Muscle of leg (tissue), 11 donors: ENCODE results near the gene ANKRD44. TPM values are rescaled to one million over a fixed set of nuclear protein-coding genes. Genes with fewer than 3 reads are reported as not detected.

Source experiments
- DNase-seq: peaks from one replicate; pipeline ENCODE4 v3.0.0; 2013
- H3K27ac ChIP-seq: one replicate; pipeline ENCODE4 v1.5.1; 2013; ENCODE audit warnings: mild to moderate bottlenecking, low read length, control low read depth
- H3K27me3 ChIP-seq: one replicate; pipeline ENCODE4 v1.6.1; 2013; ENCODE audit warnings: low read length; ENCODE audit not compliant: control insufficient read depth, insufficient read depth
- H3K36me3 ChIP-seq: one replicate; pipeline ENCODE4 v1.6.1; 2013; ENCODE audit warnings: low read length; ENCODE audit not compliant: control insufficient read depth, insufficient read depth
- H3K4me1 ChIP-seq: one replicate; pipeline ENCODE4 v1.6.1; 2013; ENCODE audit warnings: low read length; ENCODE audit not compliant: control insufficient read depth, insufficient read depth
- H3K4me3 ChIP-seq: one replicate; pipeline ENCODE4 v1.5.1; 2013; ENCODE audit warnings: low read length, control low read depth
- H3K9me3 ChIP-seq: replicated peaks from 2 replicates; pipeline ENCODE4 v1.6.1; 2013; ENCODE audit warnings: low read depth, low read length; ENCODE audit not compliant: control insufficient read depth
- WGBS: methylation state at CpG from one replicate; pipeline ENCODE4 v1.1.5; 2013; ENCODE audit warnings: missing lambda C conversion rate; ENCODE audit not compliant: insufficient coverage; 5-methylcytosine and 5-hydroxymethylcytosine counted together
- polyA plus RNA-seq, 8 donors: library from polyadenylated mRNA; unstranded; fragments of 120-200 nt; gene quantifications; one replicate each; pipeline versions ENCODE4 v1.2.1 to v1.2.3, GENCODE V29; 2013; ENCODE audit warnings: inconsistent platforms in 1 of 8, low replicate concordance in 1 of 8; ENCODE audit not compliant: insufficient read length in 8 of 8, insufficient read depth in 1 of 8
- total RNA-seq: library from RNA; stranded (reverse); fragments of 120-200 nt; gene quantifications from one replicate; pipeline ENCODE4 v1.2.4, GENCODE V29; 2013

ANKRD44 gene
- total and polyA plus RNA-seq, 9 donors: 10.6 to 26.3 (median 15.6) TPM

DNA sequence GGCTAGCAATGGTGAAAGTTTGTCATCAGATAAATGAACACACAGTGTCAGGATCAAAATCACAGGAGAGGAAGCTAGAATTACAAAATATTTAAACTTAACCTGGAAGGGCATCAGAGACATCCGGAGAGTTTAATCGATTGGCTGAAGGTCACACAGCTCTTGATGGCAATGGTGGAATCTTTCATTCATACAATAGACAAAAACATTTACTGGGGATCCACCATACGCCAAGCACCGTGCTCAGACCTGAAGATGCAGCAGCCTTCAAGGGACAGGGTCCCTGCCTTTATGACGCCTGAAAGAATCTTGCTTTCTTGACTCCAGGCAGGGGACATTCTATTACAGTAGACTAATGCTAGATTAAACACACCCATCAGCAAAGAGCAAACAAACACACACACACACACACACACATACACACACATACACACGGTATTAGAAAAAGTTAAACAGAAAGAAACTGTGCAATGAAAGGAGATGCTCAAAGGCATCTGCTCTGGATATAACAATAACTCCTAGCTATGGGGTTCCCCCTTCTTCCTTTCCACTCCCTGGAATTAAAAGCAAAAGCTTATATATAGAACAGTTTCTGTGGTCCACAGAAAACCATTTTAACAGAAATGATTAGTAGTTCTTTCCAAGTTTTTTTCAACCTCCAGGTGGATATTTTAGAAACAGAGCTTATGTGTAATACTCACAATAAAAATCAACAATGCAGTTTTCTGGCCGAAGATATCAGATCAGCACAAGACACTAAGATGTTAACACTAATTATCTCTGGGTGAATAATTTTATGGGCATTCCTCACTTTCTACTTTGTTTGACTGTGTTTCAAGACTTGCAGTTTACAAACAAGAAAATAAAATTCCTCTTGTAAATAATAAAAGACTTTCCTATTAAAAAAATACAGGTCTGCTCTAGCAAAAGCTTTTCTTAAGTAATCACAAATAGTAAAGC lies 151.7 kb downstream of the ANKRD44 start:
- Histone ChIP-seq H3K4me1 (peaks cover under 1% of the 10 kb centered on the region), H3K9me3 (peaks cover 3% of the 10 kb centered on the region), H3K36me3 (no peaks in the 10 kb centered on the region), H3K27me3 (no peaks in the 10 kb centered on the region), H3K27ac (peak overlapping the region; percentile 17), H3K4me3 (no peak overlapping the region)
- 66% methylated on average over 4 of the region's 7 CpGs for WGBS
- DNase-seq: peak; percentile 71

DNA sequence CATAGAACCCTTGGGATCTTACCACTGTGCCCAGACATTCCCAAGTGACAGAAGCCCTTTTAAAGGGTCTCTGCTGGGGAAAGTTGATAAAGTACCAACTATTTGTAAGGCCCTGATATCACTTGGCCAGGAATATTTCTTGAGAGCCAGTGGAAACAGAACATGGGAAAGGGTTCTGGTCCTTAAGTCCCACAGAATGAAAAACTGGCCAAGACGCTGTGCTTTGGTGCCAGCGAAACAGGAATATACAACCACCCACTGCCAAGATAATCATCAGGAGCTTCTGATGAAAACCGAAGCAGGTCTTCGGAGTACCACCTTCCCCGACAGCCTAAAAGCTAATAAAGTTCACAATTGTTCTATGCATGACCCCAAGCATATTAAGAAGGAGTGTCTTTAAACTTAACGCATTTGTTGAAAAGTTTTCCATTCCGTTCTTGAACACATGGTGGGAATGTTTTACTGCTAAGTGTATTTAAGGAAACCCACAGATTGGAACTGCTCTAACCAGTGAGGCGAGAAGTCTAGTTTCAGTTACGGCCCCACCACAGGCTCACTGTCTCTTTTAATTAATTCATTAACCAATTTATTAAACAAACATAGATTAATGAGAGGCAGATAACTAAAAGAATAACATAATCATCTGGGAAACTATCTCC lies 152.6 kb downstream of the ANKRD44 start:
- no peaks in the 10 kb centered on the region for H3K36me3 ChIP-seq
- no CpG with 5 or more reads among the region's 9 CpGs for WGBS
- H3K27ac ChIP-seq: peak overlapping the region; percentile 13
- H3K4me1 ChIP-seq: no peaks in the 10 kb centered on the region
- no peaks in the 10 kb centered on the region for H3K27me3 ChIP-seq
- H3K9me3 ChIP-seq: peaks cover 3% of the 10 kb centered on the region
- peak; percentile 78 for DNase-seq
- no peak overlapping the region for H3K4me3 ChIP-seq

DNA sequence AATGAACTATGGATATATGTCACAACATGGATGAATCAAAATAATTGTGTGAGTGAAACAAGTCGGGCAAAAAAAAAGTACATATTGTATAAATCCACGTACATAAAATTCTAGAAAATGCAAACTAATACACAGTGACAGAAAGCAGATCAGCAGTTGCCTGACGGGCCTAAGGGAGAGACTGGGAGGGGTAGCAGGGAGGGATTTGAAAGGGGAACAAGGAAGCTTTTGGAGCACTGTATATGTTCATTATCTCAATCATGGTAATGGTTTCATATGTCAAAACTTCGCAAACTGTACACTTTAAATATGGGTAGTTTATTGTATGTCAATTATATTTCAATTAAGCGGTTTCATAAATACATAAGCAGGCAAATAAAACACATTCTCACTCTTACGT lies 153.8 kb downstream of the ANKRD44 start:
- WGBS: no CpG with 5 or more reads among the region's 6 CpGs
- Histone ChIP-seq H3K27ac (no peak overlapping the region), H3K4me1 (no peaks in the 10 kb centered on the region), H3K9me3 (peaks cover 3% of the 10 kb centered on the region), H3K4me3 (no peak overlapping the region), H3K27me3 (no peaks in the 10 kb centered on the region), H3K36me3 (no peaks in the 10 kb centered on the region)
- DNase-seq: no peak

DNA sequence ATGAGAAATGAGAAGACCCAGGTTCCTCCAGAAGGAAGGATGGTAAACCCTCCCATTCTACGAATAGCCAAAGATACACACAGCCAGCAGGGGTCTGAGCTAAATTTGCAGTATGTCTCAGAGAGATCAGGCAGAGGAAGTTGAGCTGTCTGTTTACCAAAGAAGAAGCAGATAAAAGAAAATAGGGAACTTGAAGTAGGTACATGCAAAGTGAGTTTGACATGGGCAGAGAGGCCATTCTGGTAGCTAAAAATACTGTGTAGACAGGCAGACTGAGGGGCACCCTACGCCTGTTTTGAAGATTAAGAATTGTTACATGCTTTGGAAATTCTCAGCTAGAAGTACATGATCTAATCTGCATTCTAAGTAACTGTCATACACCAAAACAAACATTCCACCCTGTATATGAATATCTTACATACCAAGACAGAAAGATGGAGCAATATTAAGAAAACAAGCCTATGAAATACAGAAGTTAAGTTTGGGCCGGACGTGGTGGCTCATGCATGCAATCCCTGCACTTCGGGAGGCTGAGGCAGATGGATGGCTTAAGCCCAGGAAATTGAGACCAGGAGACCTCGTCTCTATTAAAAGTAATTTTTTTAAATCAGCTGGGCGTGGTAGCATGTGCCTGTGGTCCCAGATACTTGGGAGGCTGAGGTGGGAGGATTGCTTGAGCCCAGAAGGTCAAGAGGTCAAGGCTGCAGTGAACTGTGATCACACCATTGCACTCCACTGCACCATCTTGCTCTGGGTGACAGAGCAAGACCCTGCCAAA lies 157.9 kb downstream of the ANKRD44 start:
- DNase-seq: peak; percentile 46
- peaks cover 3% of the 10 kb centered on the region for H3K9me3 ChIP-seq
- H3K36me3 ChIP-seq: no peaks in the 10 kb centered on the region
- H3K4me1 ChIP-seq: no peaks in the 10 kb centered on the region
- H3K27me3 ChIP-seq: no peaks in the 10 kb centered on the region
- peak overlapping the region; percentile 29 for H3K27ac ChIP-seq
- no peak overlapping the region for H3K4me3 ChIP-seq
- WGBS: 52% methylated on average over 4 of the region's 7 CpGs

DNA sequence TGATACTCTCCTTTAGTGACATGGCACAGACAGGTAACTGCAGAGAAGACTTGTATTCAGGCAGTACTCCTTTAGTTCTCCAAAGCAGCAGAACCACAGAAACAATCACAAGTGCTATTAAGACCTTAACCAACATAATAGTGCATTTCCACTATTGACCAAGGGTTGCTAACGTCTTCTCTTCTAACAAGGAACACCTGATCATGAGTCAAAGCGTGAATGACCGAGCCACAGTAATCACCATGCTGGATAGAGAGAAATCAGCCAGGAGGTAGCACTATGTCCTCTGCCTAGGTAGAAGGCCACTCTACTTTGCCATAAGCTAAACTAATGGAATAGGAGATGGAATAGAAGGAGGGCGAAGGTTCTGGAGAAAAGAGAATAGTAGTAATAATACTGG lies 161.0 kb downstream of the ANKRD44 start:
- no peaks in the 10 kb centered on the region for H3K9me3 ChIP-seq
- WGBS: no CpG with 5 or more reads among the region's 4 CpGs
- H3K4me3 ChIP-seq: no peak overlapping the region
- no peak for DNase-seq
- no peaks in the 10 kb centered on the region for H3K36me3 ChIP-seq
- H3K27ac ChIP-seq: no peak overlapping the region
- H3K4me1 ChIP-seq: no peaks in the 10 kb centered on the region
- no peaks in the 10 kb centered on the region for H3K27me3 ChIP-seq

DNA sequence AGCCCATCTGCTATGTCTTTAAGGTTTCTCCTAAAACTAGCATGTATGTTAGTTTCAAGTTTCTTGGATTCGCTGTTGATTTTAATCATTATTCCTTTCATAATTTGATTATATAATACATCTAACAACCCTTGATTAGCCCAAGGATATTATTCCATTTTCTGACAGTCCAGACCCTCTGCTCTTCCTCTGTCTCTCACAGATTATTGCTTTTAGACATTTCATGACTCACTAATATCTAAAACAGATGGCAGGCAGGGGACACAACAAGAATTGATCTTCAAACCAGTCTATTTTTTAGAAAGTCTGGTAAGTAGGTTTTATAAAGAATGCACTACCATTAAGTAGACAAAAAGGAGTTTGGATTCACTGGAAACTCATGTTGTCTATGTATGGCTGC lies 162.2 kb downstream of the ANKRD44 start:
- Histone ChIP-seq H3K36me3 (no peaks in the 10 kb centered on the region), H3K4me3 (no peak overlapping the region), H3K27ac (no peak overlapping the region), H3K9me3 (no peaks in the 10 kb centered on the region), H3K4me1 (no peaks in the 10 kb centered on the region), H3K27me3 (no peaks in the 10 kb centered on the region)
- DNase-seq: peak; percentile 49
- WGBS: no CpG with 5 or more reads among the region's 1 CpG

DNA sequence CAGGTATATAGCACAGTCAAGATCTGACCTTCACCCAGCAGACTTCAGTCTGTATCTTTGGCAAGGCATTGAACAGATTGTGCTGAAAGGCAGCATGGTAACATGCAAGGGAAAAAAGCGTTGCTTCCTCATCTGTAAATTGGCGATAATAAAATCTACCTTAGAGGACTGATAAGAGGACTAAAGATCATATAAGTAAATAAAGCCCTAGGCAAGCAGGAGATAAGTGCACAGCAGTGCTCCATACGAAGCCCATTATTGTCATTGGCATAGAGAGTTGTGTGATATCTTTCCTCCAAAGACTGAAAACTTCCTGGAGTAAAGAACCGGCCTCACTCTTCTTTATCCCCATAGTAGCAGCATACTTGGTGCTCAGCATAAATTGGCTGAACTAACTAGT lies 162.6 kb downstream of the ANKRD44 start:
- no peaks in the 10 kb centered on the region for H3K9me3 ChIP-seq
- H3K27me3 ChIP-seq: no peaks in the 10 kb centered on the region
- no peaks in the 10 kb centered on the region for H3K4me1 ChIP-seq
- no peak overlapping the region for H3K4me3 ChIP-seq
- no peak overlapping the region for H3K27ac ChIP-seq
- 83% methylated on average over 2 of the region's 4 CpGs for WGBS
- no peak for DNase-seq
- no peaks in the 10 kb centered on the region for H3K36me3 ChIP-seq

DNA sequence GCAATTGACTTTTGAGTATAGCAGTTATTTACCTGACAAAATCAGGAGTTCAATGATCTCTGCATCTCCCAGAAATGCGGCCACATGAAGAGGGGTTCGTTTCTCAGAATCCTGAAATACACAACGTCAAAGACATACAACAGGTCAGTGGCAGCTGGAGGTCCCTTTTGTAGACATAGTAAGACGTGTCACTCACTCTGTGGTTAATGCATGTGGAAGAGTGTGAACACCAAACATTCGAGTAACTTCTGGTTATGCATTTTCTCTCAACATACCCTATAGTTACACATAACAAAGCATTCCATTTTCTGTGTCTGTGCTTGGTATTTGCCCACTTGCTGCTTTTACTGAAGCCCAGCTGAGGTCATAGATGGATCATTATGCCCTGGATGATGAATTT lies 163.6 kb downstream of the ANKRD44 start:
- no peak for DNase-seq
- H3K27ac ChIP-seq: no peak overlapping the region
- H3K4me1 ChIP-seq: no peaks in the 10 kb centered on the region
- H3K27me3 ChIP-seq: no peaks in the 10 kb centered on the region
- no peaks in the 10 kb centered on the region for H3K36me3 ChIP-seq
- no peaks in the 10 kb centered on the region for H3K9me3 ChIP-seq
- H3K4me3 ChIP-seq: no peak overlapping the region
- WGBS: no CpG with 5 or more reads among the region's 5 CpGs

DNA sequence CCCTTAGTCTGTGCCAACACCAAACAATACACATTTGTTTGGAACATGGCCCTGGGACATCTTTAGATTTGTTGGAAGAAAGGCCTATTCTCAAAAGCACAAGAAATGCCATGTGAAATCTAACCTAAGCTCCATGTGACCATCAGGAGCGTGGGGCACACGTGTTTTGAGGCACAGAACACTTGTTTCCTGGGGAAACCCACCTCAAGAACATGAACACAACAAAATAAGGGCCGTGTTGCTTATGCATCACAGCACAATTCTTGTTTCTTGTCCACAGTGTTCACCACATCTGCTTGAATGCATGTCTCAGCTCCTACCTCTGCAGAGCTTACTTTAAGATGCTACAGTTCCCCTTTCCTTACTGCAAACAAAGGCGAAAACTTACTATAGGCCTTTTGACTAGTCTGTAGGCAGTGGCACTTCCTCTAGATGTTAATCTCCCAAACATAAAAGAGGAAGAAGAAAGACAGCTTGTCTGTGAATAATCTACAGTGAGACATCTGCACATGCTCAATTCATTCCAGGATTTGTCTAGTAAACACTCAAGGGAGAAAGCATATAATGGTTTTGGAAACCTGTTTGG lies 165.0 kb downstream of the ANKRD44 start:
- no peak overlapping the region for H3K4me3 ChIP-seq
- no peaks in the 10 kb centered on the region for H3K36me3 ChIP-seq
- no peaks in the 10 kb centered on the region for H3K4me1 ChIP-seq
- DNase-seq: peak; percentile 59
- no peaks in the 10 kb centered on the region for H3K9me3 ChIP-seq
- no peak overlapping the region for H3K27ac ChIP-seq
- no peaks in the 10 kb centered on the region for H3K27me3 ChIP-seq
- 73% methylated on average over 3 of the region's 4 CpGs for WGBS
